ENCODE data around the gene BMI1. TPM values are rescaled to one million over a fixed set of nuclear protein-coding genes. Genes with fewer than 3 reads are reported as not detected.
"Not testable (repeated sequence)": the region's sequence is repeated elsewhere in the genome, so short reads cannot be mapped to it uniquely, and the experiment has no call there.

The BMI1 gene
- total RNA-seq, 4 donors from 2014 or later: 60.8 to 109 (median 67.8) TPM

DNA sequence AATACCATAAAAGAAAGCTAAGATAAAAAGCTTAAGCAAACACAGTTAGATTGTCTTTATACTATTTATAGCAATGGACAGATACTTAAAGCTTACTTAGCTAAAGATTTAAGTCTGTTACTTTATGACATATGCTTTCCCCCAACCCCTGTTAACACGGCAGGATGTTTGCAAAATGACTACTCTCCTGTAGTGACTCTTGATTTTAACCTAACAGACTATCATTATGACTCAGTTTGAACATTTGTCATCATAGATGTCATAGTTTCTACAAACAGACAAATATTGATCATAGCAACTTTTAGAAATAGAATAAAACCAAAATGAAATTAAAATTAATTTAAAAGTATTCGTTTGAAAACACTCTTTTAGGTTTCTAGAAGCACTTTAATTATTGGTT is 12.5 kb upstream of the BMI1 start:
- TF ChIP-seq, protein P1, sequence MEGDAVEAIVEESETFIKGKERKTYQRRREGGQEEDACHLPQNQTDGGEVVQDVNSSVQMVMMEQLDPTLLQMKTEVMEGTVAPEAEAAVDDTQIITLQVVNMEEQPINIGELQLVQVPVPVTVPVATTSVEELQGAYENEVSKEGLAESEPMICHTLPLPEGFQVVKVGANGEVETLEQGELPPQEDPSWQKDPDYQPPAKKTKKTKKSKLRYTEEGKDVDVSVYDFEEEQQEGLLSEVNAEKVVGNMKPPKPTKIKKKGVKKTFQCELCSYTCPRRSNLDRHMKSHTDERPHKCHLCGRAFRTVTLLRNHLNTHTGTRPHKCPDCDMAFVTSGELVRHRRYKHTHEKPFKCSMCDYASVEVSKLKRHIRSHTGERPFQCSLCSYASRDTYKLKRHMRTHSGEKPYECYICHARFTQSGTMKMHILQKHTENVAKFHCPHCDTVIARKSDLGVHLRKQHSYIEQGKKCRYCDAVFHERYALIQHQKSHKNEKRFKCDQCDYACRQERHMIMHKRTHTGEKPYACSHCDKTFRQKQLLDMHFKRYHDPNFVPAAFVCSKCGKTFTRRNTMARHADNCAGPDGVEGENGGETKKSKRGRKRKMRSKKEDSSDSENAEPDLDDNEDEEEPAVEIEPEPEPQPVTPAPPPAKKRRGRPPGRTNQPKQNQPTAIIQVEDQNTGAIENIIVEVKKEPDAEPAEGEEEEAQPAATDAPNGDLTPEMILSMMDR (IDR thresholded peaks at IDR 0.05): no peak
- no peak for TF ChIP-seq EP300 (IDR thresholded peaks at IDR 0.05)
- no peak for TF ChIP-seq POLR2A (IDR thresholded peaks at IDR 0.05)
- Histone ChIP-seq H3K36me3 (no peaks in the 10 kb centered on the region), H3K9me3 (no peaks in the 10 kb centered on the region), H3K4me1 (no peaks in the 10 kb centered on the region), H3K27ac (no peak overlapping the region), H3K4me3 (no peak overlapping the region), H3K27me3 (no peaks in the 10 kb centered on the region)
- DNase-seq (ENCODE audit: low spot score in 2 of 2): no peak
- WGBS, 2 donors: 85 to 90% methylated on average over 2 of the region's 2 CpGs

DNA sequence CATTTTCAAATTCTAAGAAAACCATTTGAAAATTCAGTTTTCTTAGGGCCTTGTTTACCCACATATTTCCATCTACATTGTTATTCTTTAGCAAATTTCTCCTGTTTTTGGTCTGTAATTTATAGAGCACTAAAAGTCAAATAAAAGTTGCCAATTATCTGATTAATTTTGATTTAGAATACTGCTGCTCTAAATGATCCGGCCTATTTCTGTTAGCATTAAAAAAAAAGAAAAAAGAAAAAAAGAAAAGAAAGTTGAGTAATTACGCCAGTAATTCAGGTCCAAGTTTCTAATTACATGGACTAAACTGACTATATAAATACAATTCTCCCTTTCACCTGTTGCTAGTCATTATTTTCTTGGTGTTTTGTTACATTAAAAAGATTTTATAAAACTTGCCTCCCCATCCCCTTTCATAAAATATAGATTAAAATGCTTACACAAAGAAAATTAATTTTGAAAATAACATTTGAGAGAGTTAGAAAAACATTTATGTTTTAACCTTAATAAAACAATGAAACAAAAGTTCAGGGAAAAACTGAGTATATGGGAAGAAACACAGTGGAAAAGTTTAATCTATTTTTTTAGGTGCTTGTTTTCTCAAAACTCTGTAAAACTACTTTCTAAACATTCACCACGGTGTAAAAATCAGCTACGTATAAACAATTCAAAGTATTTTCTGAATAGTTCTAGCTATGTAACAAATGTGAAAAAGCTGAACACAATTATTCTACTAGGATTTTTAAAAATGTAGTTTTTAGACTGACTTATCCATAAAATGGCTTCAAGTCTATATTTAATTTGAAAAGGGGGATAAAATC is 11.5 kb upstream of the BMI1 start:
- Histone ChIP-seq H3K27me3 (no peaks in the 10 kb centered on the region), H3K27ac (no peak overlapping the region), H3K36me3 (no peaks in the 10 kb centered on the region), H3K9me3 (no peaks in the 10 kb centered on the region), H3K4me3 (no peak overlapping the region), H3K4me1 (no peaks in the 10 kb centered on the region)
- DNase-seq (ENCODE audit: low spot score in 2 of 2): no peak
- TF ChIP-seq EP300 (IDR thresholded peaks at IDR 0.05): no peak
- TF ChIP-seq, protein P1 (IDR thresholded peaks at IDR 0.05): no peak
- 91 to 95% methylated on average over 4 of the region's 4 CpGs for WGBS, 2 donors

DNA sequence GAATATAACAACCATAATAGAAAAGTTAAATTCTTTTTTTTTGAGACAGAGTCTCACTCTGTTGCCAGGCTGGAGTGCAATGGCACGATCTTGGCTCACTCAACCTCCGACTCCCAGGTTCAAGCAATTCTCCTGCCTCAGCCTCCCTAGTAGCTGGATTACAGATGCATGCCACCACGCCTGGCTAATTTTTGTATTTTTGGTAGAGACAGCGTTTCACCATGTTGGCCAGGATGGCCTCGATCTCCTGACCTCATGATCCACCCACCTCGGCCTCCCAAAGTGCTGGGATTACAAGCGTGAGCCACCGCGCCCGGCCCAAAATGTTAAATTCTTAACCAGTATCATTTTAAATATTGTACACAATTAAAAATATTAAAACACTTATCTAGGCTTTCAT is 10.9 kb upstream of the BMI1 start:
- H3K27me3 ChIP-seq; H3K36me3 ChIP-seq; H3K9me3 ChIP-seq; H3K27ac ChIP-seq; H3K4me3 ChIP-seq; H3K4me1 ChIP-seq; DNase-seq (ENCODE audit: low spot score in 2 of 2): not testable (repeated sequence)
- WGBS, 2 donors: 94 to 96% methylated on average over 10 of the region's 10 CpGs

DNA sequence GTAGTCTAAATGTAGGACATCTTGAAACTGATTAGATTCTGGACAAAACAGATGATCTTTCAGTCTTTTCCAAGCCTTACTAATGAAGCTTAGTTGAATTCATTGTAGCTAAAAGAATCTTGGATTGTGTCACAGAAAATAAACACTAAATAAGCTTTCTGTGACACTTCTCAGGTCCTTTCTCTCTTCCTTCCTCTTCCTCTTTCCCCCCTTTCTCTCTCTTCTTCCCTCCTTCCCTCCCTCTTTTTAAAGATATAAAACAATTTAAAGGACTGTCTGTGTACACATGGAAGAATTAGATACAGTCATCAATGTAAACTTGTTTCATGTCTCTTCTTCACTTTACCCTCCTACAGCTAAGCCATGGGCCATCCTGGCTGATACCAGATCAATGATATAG is 10.0 kb upstream of the BMI1 start:
- no peaks in the 10 kb centered on the region for H3K27me3 ChIP-seq
- H3K27ac ChIP-seq: no peak overlapping the region
- TF ChIP-seq EP300 (IDR thresholded peaks at IDR 0.05) (no peak), POLR2A (IDR thresholded peaks at IDR 0.05) (no peak)
- TF ChIP-seq, protein P1 (IDR thresholded peaks at IDR 0.05): no peak
- no peak for DNase-seq (ENCODE audit: low spot score in 2 of 2)
- H3K9me3 ChIP-seq: no peaks in the 10 kb centered on the region
- H3K36me3 ChIP-seq: no peaks in the 10 kb centered on the region
- H3K4me3 ChIP-seq: no peak overlapping the region
- H3K4me1 ChIP-seq: peaks cover 0 to 8% (median 3%) of the 10 kb centered on the region in 4 donors

DNA sequence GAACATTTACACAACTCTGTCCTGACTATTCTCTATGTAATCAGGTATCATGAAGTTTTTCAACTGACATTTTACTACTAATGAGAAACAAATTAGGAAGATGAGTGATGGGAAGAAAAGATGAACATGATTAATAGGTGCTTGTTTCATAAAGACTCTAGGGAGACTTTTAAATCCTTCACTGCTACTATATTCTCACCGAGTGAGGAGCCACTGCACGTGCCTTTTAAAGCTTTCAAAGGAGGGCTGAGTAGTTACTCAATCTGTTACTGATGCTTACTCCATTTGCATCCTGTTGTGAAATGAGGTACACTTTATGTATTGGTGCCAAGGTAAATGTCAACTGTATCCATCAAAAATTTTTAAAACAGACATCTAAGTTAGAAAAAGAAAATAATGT is 6.0 kb upstream of the BMI1 start:
- Histone ChIP-seq H3K4me3 (no peak overlapping the region), H3K27ac (no peak overlapping the region), H3K9me3 (no peaks in the 10 kb centered on the region), H3K4me1 (peaks cover 0 to 37% (median 11%) of the 10 kb centered on the region in 4 donors), H3K27me3 (no peaks in the 10 kb centered on the region), H3K36me3 (no peaks in the 10 kb centered on the region)
- WGBS, 2 donors: 56 to 59% methylated on average over 2 of the region's 2 CpGs
- TF ChIP-seq EP300 (IDR thresholded peaks at IDR 0.05): no peak
- no peak for TF ChIP-seq POLR2A (IDR thresholded peaks at IDR 0.05)
- TF ChIP-seq, protein P1 (IDR thresholded peaks at IDR 0.05): no peak
- no peak for DNase-seq (ENCODE audit: low spot score in 2 of 2)
